HT1080 (cell line): ENCODE data around the gene FRRS1L. TPM values are rescaled to one million over a fixed set of nuclear protein-coding genes. Genes with fewer than 3 reads are reported as not detected.

Experiments used
- DNase-seq: peaks from one replicate; pipeline ENCODE4 v3.0.0-alpha.2; 2015; ENCODE audit warnings: low read depth
- total RNA-seq: library from RNA; depleted of rRNA; stranded (reverse); fragments of >200 nt; shearing (Covaris generic); gene quantifications from 2 replicates; pipeline ENCODE4 v1.2.3, GENCODE V29; 2014

The FRRS1L gene
- total RNA-seq, 1 experiment from 2014 or later = not detected

DNA sequence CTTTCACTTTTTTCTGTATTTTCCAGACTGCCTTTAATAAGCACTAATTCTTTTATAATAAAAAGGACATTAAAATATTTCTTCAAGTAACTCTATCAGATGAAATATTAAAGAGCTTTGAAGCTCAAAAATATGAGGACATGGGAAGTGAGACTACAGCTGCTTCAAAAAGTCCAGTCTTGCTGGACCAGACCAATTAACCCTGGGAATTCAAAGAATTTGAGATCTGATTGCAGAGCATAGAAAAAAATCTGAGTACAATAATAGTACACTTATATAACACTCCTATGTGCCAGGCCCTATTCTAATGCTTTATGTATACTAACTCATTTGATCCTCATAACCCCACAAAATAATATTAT lies 57.1 kb downstream of the FRRS1L start:
- DNase-seq = peak; percentile 3

DNA sequence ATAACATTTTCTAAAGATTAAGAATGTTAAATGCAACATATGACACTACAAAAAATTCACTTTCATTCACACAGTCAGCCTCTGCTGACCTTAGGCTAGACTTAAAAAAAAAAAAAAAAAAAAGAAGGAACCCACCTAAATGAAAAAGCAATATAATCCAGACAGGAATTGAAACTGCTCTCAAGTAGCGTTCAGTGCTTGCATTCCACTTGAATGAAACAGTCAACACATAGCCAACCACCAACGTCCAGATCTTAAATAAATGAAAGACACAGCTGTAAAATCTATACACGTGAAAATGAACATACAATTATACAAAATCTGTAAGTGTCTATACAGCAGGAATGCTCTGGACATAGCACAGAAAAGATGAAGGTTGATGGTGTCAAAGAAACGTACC lies 58.7 kb downstream of the FRRS1L start:
- peak; percentile 69 for DNase-seq

DNA sequence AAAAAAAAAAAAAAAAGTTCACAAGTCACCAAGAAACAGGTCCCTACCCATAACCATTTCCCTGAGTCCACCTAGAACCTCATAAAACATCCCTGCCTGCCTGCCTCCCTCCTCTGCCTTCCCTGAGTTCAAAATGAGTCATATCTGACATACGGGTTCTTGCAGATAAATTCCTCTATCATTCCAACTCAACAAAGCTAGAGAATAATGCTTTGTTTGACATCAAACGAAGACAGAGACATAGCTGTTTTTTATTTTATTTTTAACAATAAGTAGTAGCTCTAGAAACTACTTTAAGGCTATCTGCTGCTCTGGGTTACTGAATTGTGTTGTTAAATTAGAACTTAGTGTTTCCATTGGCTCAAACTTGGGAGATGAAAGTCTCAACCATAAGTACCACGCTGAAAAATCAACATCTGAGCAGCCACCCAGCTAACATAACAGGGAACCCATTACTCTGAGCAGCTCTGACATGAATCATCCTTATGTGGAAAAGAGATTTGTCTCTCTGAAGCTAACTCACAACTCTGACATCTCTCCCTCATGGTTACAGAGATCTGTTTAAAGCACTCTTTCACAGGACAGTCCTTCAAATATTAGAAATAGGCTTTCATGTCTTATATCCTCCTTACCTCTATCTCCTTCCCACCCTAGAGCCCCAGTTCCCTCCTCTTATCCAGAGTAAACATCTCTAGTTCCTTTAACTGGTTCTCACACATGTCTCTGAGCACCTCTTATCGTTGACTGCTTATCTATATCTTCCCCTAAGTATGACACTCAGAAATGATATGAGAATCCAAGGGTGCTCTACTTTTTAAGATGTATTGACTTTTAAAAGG lies 59.4 kb downstream of the FRRS1L start:
- peak; percentile 81 for DNase-seq

DNA sequence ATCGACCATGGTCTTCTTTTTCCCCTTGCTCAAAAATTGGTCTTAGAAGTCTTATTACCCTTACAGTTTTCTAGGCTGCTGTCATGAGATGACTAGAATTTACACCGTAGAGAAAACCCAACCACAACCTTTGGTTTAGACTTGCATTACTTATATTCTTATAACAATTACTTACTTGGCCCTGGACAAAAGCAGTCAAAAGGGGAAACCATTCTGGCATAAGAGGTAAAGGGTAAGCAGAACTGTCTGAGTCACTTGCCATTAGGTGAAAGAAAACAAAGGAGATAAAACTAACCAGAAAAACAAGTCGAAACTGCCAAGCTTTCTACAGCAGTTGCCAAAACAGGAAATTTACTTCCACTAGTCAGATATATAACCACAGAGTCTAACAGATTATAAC lies 65.2 kb downstream of the FRRS1L start:
- peak; percentile 81 for DNase-seq

DNA sequence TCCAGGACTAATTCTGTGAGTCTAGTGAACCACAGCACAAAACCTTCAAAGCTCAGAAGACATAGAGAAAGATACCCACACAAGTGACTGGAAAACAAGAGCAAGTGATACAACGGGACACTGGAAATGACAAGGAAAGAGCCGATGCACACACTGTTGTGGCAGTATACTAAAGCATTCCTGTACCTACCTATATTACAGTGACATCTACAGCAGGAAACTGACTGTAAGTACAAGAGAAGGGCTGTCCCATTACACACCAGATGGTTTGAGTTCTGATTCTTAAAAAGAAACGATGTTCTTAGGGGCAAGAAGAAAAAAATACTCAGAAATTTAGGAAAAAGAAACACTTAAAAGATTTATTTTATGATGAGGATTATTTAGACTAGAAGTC lies 65.8 kb downstream of the FRRS1L start:
- DNase-seq = no peak

DNA sequence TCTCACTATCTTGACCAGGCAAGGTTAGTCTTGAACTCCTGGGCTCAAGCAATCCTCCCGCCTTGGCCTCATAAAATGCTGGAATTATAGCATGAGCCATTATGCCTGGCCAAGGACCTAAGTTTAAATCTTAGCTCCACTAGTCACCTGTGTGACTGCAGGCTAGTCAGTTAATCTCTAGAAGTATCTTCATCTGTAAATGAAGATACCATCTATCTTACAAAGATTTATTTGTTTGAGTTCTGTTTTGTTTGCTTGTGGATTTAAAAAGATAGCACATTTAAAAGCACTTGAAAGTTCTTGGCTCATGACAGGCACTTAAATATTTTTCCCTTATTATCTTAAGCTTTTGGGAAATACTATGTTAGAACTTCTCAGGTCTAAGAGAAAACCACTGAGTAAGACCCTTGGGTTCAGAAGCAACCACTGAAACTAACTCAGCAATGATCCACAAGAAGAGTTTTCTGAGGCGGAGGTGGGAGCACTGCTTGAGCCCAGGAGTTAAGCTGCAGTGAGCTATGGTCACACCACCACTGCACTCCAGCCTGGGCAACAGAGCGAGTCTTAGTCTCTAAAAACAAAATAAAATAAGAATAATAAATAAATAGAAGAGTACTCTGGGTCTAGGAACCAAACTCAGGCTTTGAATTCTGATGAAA lies 66.4 kb downstream of the FRRS1L start:
- DNase-seq = no peak

DNA sequence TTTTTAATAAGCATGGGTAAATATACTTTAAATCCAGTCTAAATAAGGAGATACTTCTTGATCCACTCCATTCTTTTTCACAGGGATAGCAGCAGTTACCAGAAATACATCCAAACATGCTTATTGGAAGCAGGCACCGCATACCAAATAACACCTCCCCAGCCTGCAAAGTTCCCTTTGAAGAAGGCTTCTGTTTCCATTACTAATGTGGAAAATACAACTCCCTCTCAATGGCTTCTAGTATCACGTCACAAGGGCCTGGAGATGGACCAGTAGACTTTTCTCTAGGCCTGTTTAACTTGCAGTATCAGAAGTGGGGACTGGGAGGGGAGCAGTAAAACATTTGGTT lies 68.1 kb downstream of the FRRS1L start:
- DNase-seq = no peak

DNA sequence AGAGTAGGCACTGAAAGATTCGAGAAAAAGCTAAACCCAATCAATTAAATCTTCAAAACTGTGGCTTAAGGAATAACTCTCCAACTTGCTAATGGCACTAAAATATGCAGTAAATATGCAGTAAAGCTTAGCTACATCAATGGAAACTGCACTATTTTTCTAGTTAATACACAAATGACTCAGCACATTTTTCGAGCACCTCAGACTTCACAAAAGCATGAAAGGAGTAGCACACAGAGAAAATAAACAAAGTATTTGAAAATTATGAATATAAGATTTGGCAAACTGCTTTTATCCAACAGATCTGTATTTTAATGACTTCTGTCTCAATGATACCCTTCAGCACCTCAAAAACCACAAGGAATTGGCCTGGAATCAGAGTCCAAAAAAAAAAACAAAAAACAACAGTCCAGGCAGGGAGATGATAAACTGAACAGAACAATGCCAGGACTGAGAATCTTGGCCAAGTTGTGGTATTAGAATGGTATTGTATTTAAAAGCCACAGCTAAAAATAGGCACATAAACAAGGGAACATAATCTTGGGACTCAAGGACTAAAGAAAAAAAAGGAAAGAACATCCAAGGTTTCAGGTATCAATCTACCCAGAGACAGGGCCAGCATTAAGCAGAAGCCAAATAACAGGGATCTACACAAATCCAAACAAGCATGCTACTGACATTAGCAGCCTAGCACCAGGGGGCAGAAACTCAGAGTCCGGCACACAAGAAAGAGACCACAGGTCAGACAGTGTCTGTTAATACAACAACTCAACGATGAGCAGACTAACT lies 68.7 kb downstream of the FRRS1L start:
- peak; percentile 82 for DNase-seq

DNA sequence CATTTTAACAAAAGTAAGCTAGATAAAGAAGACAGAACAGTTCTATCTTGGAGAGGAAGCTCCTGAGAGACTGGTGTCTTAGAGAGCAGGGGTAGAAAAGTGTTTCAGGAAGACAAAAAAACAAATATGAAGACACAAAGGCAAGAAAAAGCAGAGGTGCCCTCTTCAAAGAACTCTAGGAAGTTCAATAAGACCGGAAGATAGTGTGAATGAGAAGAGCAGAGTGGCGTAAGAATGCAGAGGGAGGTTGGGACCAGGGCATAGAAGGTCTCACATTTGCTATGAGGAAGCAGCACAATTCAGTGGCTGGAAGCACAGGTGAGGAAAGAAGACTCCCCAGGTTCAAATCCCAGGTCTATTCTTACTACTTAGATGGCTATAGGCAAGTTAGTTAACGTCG lies 69.9 kb downstream of the FRRS1L start:
- DNase-seq = no peak

DNA sequence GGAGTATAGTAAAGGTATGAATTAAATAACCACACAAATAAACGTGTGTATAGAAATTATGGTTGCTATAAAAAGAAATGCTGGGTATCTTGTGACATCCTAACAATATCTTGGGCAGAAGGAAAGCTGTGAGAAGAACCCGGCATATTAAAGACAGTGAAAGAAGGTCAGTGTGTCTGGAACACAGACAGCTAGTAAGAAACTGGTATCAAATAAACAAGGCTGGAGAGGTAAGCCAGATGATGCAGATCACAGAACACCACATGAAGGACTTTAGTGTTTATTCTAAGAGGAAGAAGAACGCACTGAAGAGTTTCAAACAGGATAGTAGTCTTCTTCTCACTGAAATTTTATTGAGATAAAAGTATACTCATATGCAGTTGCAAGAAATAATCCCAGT lies 71.7 kb downstream of the FRRS1L start:
- DNase-seq = no peak

DNA sequence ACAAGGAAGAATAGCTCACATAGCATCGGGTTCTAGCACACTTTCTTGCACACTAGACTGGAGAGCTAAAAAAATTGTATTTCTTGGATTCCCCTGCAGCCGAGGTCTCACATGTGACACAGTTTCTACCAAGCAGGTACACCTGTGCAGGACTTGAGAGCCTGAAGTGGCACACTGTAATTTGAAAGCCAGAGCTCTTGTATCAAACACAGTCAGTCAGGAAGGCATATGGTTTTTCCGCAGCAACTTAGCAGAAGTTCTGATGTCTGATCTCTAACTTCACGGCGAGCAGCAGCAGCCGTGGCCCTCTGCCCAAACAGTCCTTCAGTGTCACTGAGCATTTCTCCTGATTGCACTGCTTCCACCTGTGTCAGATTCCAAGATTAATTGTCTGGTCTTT lies 72.8 kb downstream of the FRRS1L start:
- DNase-seq = no peak

DNA sequence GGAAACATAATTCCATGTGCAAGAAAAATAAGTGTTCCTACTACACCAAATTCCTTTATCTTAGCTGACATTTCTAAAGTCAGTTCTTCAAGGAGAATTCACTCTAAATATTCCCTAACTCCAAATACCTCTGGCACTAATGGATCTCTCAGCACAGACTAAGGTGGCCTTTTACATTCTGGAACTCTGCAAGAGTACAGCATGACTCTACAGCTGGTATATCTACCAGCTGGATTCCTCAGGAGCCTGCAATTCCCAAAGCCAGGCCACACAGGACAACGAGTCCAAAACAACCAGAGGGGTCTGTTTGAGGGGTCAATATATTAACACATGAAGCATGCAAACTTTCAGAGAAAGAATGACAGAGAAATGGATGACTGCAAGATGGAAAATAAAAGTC lies 74.5 kb downstream of the FRRS1L start:
- DNase-seq = no peak

DNA sequence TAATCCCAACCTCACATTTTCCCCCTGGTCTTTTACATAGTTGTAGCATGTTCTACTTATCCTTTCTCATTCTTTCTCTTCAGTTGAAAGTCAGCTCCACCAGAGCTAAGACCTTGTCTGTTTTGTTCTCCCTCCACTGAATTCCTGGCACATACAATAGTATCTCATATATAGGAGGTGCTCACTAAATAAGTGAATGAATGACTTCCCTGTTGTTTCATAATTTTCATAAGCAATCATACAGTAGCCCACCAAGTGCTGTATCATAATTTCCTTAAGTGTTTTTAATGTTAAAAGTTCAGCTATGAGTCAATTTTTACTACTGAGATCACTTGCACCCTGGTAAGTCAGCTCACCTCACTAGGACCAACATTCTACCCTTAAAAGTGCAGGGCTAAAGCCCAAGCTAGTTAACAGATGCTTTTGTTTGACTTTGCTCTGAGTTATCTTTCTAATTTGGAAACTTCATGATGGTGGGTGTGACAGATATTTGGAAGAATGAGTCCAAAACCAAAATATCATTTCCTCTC lies 74.9 kb downstream of the FRRS1L start:
- no peak for DNase-seq

DNA sequence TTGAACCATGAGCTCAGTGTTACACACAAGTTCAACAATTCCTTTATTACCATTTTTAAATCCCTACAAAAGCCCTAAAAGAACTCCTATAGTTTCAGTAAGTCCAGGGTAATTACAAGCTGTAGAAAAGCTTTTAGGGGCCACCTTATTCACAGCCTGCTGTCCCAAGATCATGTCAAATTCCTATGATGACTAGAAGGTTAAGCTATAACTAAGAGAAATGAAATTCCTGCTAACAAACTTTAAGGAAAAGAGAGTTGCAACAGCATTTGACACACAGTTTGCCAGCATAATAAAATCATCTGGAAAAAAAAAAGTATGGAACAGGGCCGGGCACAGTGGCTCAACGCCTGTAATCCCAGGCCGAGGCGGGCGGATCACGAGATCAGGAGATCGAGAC lies 78.8 kb downstream of the FRRS1L start:
- DNase-seq = no peak

DNA sequence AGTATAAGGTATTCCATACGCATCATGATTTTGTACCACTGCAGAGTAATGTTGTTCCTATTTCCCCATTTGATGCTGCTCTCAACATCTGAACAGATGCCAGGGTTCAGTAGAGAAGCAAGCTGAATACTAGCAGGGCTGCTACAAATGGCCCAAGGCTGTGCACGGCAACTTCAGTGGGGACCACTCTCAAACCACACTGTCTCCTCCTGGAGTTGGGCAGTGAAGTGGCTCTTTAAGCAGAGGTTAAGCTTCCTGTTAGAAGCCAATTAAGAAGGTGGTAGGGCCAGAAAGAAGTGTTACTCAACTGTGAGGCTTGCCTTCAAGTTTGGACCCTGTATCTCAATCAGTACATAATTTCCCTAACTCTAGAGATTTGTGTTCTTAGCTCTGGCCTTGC lies 79.3 kb downstream of the FRRS1L start:
- DNase-seq = no peak

DNA sequence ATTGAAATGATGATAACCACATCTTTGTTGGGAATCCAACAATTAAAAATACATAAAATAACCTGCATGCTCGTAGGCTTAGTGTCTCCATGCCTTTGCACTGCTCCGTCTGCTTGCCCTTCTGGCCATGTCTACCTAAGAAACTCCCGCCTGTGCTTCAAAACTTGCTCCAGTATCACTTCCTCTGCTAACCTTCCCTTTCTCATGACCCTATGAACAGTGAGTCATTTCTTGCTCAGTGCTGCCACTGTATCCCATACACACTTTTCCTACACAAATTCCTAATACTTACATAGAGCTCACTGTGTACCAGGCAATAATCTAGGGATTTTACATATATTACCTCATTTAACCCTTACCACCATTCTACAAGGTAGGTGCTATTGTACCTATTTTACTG lies 80.8 kb downstream of the FRRS1L start:
- DNase-seq = peak; percentile 76

DNA sequence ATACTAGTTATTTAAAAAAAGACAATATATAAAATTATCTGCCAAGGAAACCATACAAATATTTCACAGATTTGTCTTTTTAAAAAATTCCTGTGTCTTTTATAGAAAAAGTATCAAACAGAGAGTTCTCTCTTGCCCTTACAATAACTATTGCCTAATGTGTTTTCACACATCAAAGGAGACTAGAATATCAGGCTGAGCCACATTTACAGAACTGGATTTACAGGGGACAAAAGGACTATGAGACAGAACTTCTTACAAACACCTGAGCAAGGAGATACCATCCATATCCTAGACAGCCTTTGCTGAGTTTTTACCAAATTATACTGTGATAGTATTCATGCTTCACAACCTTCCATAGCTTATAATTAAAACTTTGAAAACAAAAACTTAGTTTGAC lies 81.5 kb downstream of the FRRS1L start:
- DNase-seq = no peak

DNA sequence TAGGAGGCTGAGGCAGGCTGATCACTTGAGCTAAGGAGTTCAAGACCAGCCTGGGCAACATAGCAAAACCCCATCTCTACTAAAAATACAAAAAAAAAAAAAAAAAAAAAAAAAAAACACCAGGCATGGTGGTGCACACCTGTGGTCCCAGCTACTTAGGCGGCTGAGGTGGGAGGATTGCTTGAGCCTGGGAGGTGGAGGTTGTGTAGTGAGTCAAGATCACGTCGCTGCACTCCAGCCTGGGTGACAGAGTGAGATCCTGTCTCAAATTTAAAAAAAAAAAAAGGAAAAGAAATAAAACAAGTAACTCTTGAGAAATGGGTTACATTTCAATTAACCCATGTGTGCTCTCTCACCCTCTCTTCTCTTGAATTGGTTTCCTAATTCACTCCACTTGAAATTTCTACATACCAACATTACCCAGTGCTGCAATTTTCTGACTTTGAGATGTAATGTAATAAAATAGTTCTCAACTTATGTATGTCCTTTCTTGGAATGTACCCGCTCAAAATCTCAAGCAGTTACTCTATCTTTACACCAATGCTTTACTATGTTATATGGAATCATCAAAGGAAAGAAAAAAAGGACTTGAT lies 83.1 kb downstream of the FRRS1L start:
- no peak for DNase-seq

DNA sequence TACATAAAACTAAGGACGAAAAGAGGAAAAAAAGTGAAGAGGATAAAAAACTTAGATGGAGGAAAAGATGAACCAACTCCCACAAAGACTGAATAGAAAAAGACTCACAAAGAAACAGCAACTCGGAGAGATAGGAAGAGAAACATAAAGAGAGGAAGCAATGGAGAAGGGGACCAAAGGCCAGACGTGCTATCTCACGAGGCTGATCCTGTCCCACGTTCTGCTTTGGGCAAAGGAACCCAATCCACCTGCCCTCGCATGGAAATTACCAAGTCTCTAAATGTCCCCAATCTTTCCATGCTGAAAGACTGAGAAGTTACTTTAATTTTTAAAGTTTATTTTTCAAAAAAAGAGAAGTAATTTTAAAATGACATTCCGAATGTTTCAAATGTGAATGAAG lies 83.9 kb downstream of the FRRS1L start:
- DNase-seq = no peak

DNA sequence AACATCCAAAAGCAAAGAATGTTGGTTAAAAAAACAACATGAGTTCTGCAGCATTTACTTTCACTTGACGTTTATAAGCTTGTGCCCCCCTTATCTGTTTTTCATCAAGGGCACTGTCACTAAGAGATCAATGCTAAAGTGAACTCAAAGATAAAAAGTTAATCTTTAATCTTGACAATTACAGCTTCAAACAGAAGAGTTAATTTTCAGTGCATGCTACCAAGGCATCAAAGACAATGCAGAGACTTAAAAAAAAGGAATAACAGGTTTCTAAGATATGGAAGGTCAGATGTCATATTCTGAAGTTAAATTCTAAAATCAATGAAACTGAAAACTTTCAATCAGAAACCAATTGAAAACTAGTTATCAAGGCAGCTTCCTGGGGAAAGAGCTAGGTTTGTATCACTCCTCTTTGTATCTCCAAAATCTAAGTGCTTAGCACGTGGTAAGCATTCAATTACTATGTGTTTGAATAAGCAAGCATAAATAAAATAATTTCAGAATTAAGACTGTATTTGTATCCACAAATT lies 84.9 kb downstream of the FRRS1L start:
- no peak for DNase-seq
